Spinal cord (tissue), 10 donors: ENCODE measurements around the gene COL9A2. TPM values are rescaled to one million over a fixed set of nuclear protein-coding genes. Genes with fewer than 3 reads are reported as not detected.
A peak's percentile ranks its signal among the peaks of the same experiment; 100 is the strongest.

Experiments
- DNase-seq, 6 donors: peaks; one replicate each; pipeline versions ENCODE4 v3.0.0 to v3.0.0-alpha.2; 2013 to 2015; ENCODE audit warnings: low spot score in 6 of 6, low read depth in 4 of 6
- H3K27ac ChIP-seq: one replicate; pipeline ENCODE4 v1.5.1; 2013; ENCODE audit warnings: low read depth, low read length, control low read depth
- H3K27me3 ChIP-seq: one replicate; pipeline ENCODE4 v1.6.1; 2013; ENCODE audit warnings: low read length; ENCODE audit not compliant: control insufficient read depth, insufficient read depth
- H3K36me3 ChIP-seq: one replicate; pipeline ENCODE4 v1.6.1; 2013; ENCODE audit warnings: low read length; ENCODE audit not compliant: control insufficient read depth, insufficient read depth
- H3K4me1 ChIP-seq: one replicate; pipeline ENCODE4 v1.6.1; 2013; ENCODE audit warnings: low read length; ENCODE audit not compliant: control insufficient read depth, insufficient read depth
- H3K4me3 ChIP-seq: one replicate; pipeline ENCODE4 v1.5.1; 2013; ENCODE audit warnings: low read depth, low read length, control low read depth
- H3K9me3 ChIP-seq: one replicate; pipeline ENCODE4 v1.6.1; 2013; ENCODE audit warnings: low read length; ENCODE audit not compliant: control insufficient read depth, insufficient read depth
- WGBS: methylation state at CpG from one replicate; pipeline ENCODE4 v1.1.5; 2013; ENCODE audit warnings: missing lambda C conversion rate; ENCODE audit not compliant: insufficient coverage; 5-methylcytosine and 5-hydroxymethylcytosine counted together
- polyA plus RNA-seq, 2 donors: library from polyadenylated mRNA; unstranded; fragments of 120-200 nt; gene quantifications; one replicate each; pipeline ENCODE4 v1.2.1, GENCODE V29; 2013; ENCODE audit not compliant: insufficient read length in 2 of 2
- total RNA-seq, 2 donors: library from RNA; depleted of rRNA in 1 of 2; stranded (reverse); fragments of 120-200 nt in 1 of 2; fragments of >200 nt in 1 of 2; gene quantifications; one replicate each; pipeline versions ENCODE4 v1.2.3 to v1.2.4, GENCODE V29; 2013 to 2014
- donor health status: healthy.

COL9A2 gene
- total and polyA plus RNA-seq, 4 donors: 14.1 to 80.3 (median 48.5) TPM

DNA sequence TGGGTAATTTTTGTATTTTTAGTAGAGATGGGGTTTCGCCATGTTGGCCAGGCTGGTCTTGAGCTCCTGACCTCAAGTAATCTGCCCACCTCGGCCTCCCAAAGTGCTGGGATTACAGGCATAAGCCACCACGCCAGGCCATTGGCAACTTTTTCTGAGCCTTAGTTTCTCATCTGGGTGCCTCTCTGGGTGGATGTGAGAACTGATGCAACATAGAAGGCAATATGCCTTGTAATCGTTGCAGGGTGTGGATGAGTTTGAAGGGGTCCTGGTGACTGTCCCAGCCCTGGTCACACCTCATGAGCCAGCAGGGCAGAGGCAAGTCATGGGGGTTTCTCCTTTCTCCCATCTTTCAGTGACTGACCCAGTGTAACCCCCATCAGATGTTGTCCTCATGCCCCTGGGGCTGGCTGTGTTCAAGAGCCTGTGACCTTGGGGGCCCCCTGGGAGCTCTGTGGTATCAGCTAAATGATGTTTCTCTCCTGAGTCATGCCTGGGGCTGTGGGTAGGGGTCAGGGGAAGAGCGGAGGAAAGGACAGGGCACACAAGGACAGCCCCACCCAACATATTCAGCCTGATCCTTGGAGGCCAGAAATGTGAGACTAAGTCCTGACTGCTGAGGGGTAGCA lies 3.6 kb downstream of the COL9A2 start:
- peaks cover 19% of the 10 kb centered on the region for H3K36me3 ChIP-seq
- no peak overlapping the region for H3K4me3 ChIP-seq
- WGBS: 93% methylated on average over 4 of the region's 5 CpGs
- H3K27ac ChIP-seq: no peak overlapping the region
- DNase-seq: no peak
- H3K27me3 ChIP-seq: peaks cover 28% of the 10 kb centered on the region
- H3K9me3 ChIP-seq: no peaks in the 10 kb centered on the region
- peaks cover 86% of the 10 kb centered on the region for H3K4me1 ChIP-seq

DNA sequence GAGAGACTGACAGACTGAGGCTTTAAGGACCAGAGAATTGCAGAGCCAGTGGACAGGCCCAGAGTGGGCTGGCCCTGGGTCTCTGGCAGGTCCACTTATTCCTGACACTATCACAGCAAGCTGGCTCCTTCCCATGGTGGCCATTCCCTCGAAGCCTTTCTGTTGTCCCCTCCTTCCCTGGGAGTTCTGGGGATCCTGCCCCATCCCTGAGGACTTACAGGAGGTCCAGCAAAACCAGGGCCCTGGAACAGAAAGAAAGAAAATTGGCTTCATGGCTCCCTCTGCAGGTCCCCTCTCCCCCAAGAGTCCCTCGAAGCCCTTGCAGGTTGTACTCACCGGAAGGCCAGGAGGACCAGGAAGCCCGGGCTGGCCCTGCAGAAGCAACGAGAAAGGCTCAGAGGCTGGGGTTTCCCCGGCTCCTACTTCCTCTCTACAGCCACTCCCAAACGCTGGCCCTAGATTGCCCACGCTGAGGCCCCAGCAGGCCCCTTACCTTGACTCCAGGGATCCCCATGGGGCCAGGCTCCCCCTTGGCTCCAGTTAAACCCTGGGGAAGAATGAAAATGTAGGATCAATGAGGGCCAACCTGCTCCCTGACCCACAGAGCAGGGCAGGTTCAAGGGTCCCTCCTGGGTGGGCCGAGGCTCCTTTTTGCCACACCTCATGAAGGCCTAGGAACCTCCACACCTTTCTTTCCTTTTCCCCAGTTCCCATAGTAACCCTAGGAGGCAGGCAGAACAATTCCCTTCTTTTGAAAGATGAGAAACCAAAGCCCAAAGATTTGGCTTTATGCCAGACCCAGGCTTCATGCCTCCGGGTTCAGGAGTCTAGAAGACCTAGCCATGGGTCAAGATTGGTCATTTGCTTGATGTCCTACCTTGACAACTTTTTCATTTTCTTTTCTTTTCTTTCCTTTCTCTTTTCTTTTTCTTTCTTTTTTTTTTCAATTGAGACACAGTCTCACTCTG lies 4.6 kb downstream of the COL9A2 start:
- 71% methylated on average over 10 of the region's 10 CpGs for WGBS
- no peak overlapping the region for H3K4me3 ChIP-seq
- H3K36me3 ChIP-seq: peaks cover 22% of the 10 kb centered on the region
- H3K27ac ChIP-seq: no peak overlapping the region
- H3K4me1 ChIP-seq: peaks cover 90% of the 10 kb centered on the region
- no peaks in the 10 kb centered on the region for H3K9me3 ChIP-seq
- no peak for DNase-seq
- H3K27me3 ChIP-seq: peaks cover 20% of the 10 kb centered on the region

DNA sequence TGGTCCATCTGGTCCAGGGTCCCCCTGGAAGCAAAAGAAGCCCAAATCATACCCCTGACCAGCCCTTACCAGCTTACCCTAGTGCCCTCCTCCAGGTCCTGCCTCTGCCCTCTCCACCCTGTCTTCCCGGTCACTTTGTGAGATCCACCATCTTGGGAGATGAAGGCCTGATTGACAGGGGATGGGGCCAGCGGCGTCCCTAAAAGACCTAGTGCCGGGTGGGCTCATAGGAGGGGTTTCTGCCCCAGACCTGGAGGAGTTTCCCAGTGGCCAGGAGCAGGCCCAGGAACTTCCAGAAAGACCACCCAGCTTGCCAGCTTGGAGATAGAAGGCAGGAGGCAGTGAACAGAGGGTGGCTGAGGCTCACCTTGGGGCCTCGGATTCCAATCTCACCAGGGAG lies 5.4 kb downstream of the COL9A2 start:
- peaks cover 12% of the 10 kb centered on the region for H3K27me3 ChIP-seq
- peaks cover 26% of the 10 kb centered on the region for H3K36me3 ChIP-seq
- DNase-seq: no peak
- no peak overlapping the region for H3K27ac ChIP-seq
- 94% methylated on average over 4 of the region's 5 CpGs for WGBS
- no peaks in the 10 kb centered on the region for H3K9me3 ChIP-seq
- H3K4me3 ChIP-seq: no peak overlapping the region
- peaks cover 85% of the 10 kb centered on the region for H3K4me1 ChIP-seq

DNA sequence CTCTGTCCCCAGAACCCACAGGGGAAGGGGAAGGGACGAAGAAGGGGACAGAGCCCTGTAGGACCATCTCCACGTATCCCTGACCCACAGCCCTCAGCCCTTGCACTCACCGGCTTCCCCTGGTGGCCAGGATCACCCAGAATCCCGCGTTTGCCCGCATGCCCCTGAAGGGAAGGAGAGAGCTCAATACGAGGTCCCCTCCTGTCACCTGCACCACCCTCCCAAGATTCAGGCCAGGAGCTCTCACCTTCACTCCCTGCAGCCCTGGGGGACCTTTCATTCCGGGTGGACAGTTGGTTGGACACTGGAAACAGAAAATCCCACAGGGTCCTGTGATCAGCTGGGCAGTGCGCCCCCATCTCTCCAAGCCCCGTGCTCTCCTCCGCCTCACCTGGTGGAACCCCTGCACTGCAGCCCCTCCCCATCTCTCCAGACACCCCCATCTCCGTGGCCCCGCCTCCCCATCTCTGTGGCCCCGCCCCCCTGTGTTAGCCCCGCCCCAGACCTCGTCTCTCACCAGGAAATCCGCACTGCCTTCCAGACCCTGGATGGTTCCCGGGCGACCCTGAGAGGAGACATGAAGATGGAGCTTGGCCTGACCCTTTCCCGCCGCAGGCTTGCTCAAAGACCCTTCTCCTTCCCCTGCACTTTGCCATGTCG lies 6.0 kb downstream of the COL9A2 start:
- DNase-seq: no peak

DNA sequence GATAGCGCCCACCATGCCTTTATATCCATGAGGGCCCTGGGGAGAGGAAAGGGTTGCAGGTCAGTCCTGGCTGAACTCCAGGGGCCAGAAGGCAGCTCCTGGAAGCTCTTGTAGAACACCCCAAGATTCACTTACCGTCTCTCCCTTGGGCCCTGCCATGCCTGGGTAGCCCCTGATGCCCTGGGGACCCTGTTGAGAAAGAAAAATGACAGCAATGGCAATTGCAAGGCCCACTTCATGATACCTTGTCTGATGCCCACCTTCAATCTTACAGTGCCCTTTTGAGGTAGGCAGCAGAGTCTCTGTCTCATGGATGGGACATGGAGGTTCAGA lies 7.0 kb downstream of the COL9A2 start:
- no peak overlapping the region for H3K4me3 ChIP-seq
- WGBS: 74% methylated on average over 2 of the region's 2 CpGs
- H3K36me3 ChIP-seq: peaks cover 26% of the 10 kb centered on the region
- DNase-seq: no peak
- no peaks in the 10 kb centered on the region for H3K27me3 ChIP-seq
- H3K27ac ChIP-seq: no peak overlapping the region
- H3K4me1 ChIP-seq: peaks cover 70% of the 10 kb centered on the region
- H3K9me3 ChIP-seq: no peaks in the 10 kb centered on the region

More for the DNA sequence above, 6.0 kb downstream of the COL9A2 start:
- H3K9me3 ChIP-seq: no peaks in the 10 kb centered on the region
- H3K27me3 ChIP-seq: peaks cover 7% of the 10 kb centered on the region
- peaks cover 26% of the 10 kb centered on the region for H3K36me3 ChIP-seq
- peaks cover 80% of the 10 kb centered on the region for H3K4me1 ChIP-seq
- H3K4me3 ChIP-seq: no peak overlapping the region
- no peak overlapping the region for H3K27ac ChIP-seq
- 79% methylated on average over 13 of the region's 22 CpGs for WGBS

DNA sequence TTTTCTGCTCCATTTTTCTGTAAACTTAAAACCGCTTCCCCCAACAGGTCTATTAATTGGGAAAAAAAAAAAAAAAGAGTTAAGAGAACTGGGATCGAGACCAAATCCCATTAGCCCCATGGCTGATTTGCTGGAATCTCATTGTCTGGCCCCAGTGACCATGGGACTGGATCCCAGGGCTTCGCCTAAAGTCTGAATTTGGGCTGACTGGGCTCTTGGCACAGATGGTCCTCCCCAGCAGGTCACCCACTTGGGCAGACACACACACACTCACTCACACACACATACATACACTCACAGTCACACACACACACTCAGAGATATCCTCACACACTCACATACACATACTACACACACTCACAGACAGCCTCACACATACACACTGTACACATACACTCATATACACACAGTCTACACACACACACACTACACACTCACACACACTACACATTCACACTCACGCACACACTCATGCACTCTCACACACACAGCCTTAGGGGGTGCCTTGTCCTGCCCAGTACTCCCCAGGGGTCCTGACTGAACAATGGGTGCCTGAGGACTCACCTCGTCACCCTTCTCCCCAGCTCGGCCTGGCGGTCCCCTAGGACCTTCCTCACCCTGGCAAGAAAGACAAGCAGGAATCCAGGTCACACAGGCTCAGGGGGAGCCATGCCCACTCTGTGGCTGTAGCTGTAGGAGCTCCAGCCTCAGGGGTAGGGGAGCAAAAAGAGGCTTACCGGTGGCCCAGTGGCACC lies 7.5 kb downstream of the COL9A2 start:
- H3K9me3 ChIP-seq: no peaks in the 10 kb centered on the region
- peaks cover 3% of the 10 kb centered on the region for H3K27me3 ChIP-seq
- no peak overlapping the region for H3K4me3 ChIP-seq
- DNase-seq: peak in 4 of 6 donors; percentile 67 to 92 (median 72)
- H3K4me1 ChIP-seq: peaks cover 64% of the 10 kb centered on the region
- WGBS: 77% methylated on average over 6 of the region's 8 CpGs
- H3K36me3 ChIP-seq: peaks cover 27% of the 10 kb centered on the region
- peak overlapping the region; percentile 49 for H3K27ac ChIP-seq

DNA sequence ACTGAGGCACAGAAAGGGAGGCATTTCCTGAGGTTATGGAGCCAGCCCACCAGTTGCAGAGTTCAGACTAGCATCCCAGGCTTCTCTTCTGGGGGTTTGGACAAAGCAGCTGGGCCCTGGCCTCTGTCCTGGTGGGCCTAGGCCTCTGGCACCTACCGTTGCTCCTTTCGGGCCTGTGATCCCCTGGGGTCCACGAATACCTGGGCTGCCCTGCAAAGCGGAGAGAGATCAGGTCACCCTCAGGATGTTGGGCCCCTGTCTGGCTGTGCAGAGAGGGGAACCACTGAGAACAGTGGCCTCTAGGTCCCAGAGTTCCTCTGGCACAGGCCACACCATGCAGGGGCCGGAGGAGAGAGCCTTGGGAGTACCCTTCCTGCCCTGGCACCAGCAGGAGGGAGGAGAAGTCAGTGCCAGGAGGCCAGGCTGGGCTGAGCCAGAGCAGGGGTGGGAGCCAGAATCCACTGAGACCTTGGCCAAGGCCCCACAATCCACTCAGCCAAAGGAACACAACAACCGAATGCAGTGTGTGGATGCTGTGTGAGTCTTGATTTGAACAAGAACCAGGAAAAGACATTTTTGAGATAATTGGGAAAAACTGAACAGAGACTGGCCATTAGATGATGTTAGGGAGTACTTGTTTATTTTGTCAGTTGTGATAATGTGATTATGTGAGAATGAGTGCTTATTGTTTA lies 8.9 kb downstream of the COL9A2 start:
- Histone ChIP-seq H3K9me3 (no peaks in the 10 kb centered on the region), H3K27ac (no peak overlapping the region), H3K4me1 (peaks cover 55% of the 10 kb centered on the region), H3K4me3 (no peak overlapping the region), H3K27me3 (peaks cover 16% of the 10 kb centered on the region), H3K36me3 (peaks cover 40% of the 10 kb centered on the region)
- peak in 3 of 6 donors; percentile 28 to 86 (median 33) for DNase-seq
- 58% methylated on average over 5 of the region's 6 CpGs for WGBS

DNA sequence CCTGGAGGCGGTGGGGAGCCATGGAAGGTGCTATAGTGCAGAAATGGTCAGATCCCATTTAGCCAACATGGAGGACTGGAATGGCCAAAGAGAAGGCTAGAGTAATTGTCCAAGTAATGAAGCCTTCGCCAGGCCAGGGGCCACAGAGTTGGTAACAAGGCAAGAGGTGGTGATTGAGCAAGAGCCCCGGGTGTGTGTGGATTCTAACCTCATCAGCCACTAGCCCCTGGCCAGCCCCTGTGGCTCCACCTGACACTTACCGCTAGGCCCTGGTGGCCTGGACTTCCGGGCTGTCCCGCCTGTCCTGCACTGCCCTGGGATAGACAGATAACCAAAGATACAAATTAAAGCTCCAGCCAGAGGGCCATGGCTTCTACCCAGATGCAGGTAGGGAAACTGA lies 9.9 kb downstream of the COL9A2 start:
- Histone ChIP-seq H3K9me3 (no peaks in the 10 kb centered on the region), H3K36me3 (peaks cover 43% of the 10 kb centered on the region), H3K27me3 (peaks cover 18% of the 10 kb centered on the region), H3K4me3 (no peak overlapping the region), H3K4me1 (peaks cover 45% of the 10 kb centered on the region), H3K27ac (no peak overlapping the region)
- WGBS: 95% methylated on average over 6 of the region's 6 CpGs
- no peak for DNase-seq

DNA sequence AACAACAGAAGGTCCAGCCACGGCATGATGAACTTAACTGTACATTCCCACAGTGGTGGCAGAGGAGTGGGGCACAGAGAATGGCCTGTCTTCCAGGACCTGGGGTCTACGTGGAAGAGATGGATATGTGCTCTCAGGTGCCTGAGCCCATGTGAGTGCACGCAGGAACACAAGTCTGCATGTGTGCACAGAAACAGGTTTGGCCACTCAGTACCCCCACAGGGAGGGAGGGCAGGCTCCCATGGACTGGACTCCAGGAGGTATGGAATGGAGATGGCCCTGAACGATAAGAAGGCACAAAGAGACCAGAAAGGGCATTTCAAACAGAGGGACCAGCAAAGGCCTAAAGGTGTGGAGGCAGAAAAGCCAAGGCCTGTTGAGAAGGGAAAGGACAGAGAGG lies 10.8 kb downstream of the COL9A2 start:
- 95% methylated on average over 4 of the region's 4 CpGs for WGBS
- Histone ChIP-seq H3K36me3 (peaks cover 40% of the 10 kb centered on the region), H3K4me1 (peaks cover 39% of the 10 kb centered on the region), H3K9me3 (no peaks in the 10 kb centered on the region), H3K4me3 (no peak overlapping the region), H3K27ac (no peak overlapping the region), H3K27me3 (peaks cover 18% of the 10 kb centered on the region)
- no peak for DNase-seq
